C4-2B (cell line): ENCODE results near the gene DNAJB8.

ENCODE experiments used
- H3K27ac ChIP-seq: fragments of 450-650 bp; 2 replicates; pipeline ENCODE4 v1.5.1; 2017
- ZFX ChIP-seq: fragments of 450-650 bp; IDR thresholded peaks from 2 replicates; pipeline ENCODE4 v1.6.1; 2017
- TF ChIP-seq, protein P1 (sequence below): fragments of 450-650 bp; conservative IDR thresholded peaks from 2 replicates; pipeline ENCODE4 v1.5.1; 2017; ENCODE audit warnings: mild to moderate bottlenecking

The DNAJB8 gene

DNA sequence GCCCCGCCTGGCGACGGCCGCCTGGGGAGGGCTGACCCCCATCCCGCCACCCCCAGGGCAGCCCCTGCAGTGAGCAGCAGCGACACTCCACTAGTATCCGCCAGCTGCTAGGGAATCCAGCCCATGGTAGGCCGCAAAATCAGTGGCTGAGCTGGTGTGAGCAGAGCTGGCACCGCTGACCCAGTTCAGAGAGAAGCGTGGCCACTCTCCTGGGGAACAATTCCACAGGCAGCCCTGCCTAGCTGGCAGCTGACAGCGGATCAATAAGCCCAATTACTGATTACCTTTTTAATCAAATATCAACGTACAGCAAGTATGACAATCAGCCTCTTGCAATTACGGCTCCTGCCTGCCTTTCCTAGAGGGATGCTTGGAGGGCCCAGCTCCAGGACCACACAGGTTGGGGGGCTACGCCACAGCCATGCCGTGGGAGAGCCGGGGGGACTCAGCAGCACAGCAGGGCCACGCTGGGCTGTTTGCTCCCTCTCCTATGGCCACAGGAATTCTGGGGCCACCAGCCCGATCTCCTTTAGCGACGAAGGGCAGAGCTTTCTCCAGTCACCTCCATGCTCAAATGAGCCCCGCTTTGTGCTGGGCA lies 13.9 kb downstream of the DNAJB8 start:
- TF ChIP-seq ZFX, result no peak
- TF ChIP-seq, protein P1, sequence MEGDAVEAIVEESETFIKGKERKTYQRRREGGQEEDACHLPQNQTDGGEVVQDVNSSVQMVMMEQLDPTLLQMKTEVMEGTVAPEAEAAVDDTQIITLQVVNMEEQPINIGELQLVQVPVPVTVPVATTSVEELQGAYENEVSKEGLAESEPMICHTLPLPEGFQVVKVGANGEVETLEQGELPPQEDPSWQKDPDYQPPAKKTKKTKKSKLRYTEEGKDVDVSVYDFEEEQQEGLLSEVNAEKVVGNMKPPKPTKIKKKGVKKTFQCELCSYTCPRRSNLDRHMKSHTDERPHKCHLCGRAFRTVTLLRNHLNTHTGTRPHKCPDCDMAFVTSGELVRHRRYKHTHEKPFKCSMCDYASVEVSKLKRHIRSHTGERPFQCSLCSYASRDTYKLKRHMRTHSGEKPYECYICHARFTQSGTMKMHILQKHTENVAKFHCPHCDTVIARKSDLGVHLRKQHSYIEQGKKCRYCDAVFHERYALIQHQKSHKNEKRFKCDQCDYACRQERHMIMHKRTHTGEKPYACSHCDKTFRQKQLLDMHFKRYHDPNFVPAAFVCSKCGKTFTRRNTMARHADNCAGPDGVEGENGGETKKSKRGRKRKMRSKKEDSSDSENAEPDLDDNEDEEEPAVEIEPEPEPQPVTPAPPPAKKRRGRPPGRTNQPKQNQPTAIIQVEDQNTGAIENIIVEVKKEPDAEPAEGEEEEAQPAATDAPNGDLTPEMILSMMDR, result no peak

DNA sequence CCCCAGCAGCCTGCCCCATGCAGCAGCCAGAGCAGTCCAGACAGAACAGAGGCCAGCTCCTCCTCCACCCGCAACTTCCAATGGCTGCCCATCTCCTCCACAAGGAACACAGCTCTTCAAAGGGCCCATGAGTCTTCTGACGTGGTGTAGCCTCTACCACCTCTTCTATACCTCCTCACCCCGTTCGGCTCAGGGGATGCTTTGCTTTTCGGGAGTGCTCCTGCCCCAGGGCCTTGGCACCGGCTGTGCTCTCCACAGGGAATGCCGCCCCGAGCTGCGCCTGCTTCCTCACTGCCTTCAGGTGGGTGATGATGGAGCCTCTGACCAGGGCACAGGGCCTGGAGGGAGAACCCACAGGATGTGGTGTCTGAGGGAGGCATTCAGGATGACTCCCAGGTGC lies 14.6 kb downstream of the DNAJB8 start:
- H3K27ac ChIP-seq, result no peak overlapping the region

More for the DNA sequence above, 13.9 kb downstream of the DNAJB8 start:
- no peak overlapping the region for H3K27ac ChIP-seq

DNA sequence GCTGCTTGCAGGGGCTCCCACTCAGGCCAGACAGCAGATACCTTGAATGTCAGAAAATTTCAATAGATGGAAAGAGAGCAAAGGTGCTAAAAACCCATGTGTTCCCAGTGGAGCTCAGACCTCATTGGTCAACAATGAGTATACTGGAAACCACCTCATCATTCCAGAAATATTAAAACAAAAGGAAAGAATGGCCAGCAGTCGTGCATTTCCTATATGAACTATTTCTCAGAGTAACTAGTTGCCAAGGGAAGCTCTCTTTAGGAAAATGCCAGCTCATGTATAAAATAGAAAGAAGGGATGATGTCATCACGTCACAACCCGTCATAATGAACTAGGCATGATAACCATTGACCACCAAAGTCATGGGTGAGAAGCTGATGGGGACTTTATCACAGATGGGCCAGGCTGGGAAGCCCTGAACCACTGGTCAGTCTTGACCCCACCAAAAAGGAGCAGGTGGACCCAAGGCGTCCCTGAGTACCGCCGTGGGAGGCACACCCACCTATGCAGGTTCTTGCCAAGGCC lies 17.5 kb downstream of the DNAJB8 start:
- H3K27ac ChIP-seq, result no peak overlapping the region

More for the DNA sequence above, 14.6 kb downstream of the DNAJB8 start:
- TF ChIP-seq, protein P1, result no peak
- no peak for TF ChIP-seq ZFX

DNA sequence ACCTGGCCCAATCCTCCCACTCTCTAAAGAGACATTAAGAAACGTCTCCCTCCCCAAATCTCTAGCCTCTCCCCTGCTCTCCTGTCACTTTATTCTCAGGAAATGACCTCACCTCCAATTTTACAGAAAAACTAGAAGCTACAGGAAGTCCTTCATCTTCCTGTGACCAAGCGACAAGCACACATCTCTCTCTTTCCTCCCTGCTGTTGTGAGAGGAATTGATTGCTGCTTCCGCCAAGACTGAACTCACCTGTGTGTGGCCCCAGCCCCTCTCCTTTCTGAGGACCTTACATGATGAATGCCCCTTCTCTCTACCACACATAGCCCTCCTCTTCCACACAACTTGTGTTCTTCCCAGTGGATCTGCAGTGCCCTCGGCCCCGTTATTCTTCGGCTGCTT lies 18.2 kb downstream of the DNAJB8 start:
- no peak for TF ChIP-seq ZFX
- TF ChIP-seq, protein P1, result no peak
- no peak overlapping the region for H3K27ac ChIP-seq

More for the DNA sequence above, 17.5 kb downstream of the DNAJB8 start:
- TF ChIP-seq, protein P1, result no peak
- TF ChIP-seq ZFX, result no peak

DNA sequence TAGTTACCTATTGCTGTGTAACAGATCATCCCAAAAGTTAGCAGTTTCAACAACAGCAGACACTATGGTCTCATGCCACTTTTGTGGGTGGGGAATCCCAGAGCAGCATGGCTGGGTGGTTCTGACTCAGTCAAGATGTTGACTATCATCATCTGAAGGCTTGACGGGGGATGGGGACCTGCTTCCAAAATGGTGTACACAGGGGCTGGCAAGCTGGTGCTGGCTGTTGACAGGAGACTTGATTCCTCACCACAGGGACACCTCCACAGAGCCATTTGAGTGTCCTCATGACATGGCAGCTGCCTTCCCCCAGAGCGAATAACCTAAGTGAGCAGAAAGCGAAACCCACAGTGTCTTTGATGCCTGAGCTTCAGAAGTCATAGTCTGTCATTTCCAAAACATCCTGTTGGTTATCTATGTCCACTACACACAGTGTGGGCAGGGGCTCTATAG lies 19.1 kb downstream of the DNAJB8 start:
- no peak overlapping the region for H3K27ac ChIP-seq
- TF ChIP-seq ZFX, result no peak
- TF ChIP-seq, protein P1, result no peak

DNA sequence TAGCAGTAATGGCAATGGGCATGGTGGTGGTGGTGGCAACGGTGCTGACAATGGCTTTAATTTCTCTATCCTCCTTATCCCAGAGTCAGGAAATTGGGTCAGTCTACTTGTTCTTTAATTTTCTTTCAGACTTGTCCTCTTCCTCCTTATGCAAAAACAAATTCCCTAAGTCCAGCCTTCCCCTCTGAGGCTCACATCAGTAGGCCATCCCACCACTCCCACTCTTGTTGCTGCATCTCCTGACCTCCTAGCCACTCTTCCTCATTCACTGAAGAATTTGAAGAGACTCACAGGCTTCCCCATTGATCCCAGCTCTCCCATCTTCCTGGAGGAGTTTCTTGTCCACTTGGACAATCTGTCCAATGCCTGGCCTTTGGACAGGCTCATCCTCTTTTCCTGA lies 19.9 kb downstream of the DNAJB8 start:
- TF ChIP-seq, protein P1, result no peak
- TF ChIP-seq ZFX, result no peak
- no peak overlapping the region for H3K27ac ChIP-seq

DNA sequence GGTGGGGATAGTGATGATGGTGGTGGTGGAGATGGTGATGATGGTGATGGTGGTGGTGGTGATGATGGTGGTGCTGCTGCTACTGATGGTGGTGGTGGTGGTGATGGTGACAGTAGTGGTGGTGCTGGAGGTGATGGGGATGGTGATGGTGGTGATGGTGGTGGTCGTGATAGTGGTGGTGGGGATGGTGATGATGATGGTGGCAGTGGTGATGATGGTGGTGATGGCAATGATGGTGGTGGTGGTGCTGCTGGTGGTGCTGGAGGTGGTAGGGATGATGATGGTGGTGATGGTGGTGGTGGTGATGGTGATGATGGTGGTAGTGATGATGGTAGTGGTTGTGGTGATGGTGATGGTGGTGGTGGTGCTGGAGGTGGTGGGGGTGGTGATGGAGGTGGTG lies 21.3 kb downstream of the DNAJB8 start:
- H3K27ac ChIP-seq, result no peak overlapping the region
- TF ChIP-seq, protein P1, result no peak
- no peak for TF ChIP-seq ZFX
